GM21447 (cell line): Measurements from ENCODE around the gene USH2A.
"Not testable (repeated sequence)": the region's sequence is repeated elsewhere in the genome, so short reads cannot be mapped to it uniquely, and the experiment has no call there.

ENCODE experiments used
- ATAC-seq: cut with Tn5 transposase; IDR thresholded peaks from one replicate; pipeline ENCODE4 v1.9.1; 2021; ENCODE audit not compliant: unreplicated experiment

Gene USH2A

DNA sequence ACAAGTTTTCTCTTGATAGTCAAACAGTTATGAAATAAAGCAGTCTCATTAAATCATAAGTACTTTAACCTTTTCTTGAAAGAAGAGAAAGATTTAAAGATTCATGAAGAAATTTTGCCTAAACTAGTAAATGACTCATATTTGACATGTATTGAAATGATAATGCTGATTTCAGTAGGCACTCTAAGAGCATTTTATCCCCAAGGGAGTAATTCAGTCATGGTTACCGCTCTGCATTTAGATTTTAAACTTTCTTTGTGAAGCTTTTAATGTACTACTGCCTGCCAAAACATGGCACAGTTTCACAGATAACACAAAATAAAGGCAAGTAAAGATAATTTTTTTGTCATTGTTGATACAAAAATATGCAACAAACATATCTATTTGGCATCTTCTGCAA, 6.8 kb downstream of the USH2A start:
- ATAC-seq, result no peak

DNA sequence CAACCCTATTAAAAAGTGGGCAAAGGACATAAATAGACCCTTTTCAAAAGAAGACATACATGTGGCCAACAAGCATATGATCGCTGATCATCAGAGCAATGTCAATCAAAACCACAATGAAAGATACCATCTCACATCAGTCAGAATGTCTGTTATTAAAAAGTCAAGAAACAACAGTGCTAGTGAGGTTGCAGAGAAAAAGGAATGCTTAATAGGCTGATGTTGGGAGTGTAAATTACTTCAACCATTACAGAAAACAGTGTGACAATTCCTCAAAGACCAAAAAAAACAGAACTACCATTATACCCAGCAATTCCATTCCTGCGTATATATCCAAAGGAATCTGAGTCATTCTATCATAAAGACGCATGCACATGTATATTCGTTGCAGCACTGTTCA, 13.2 kb downstream of the USH2A start:
- no peak for ATAC-seq

GRCh38 chr1:216390956-216391355, 32.3 kb downstream of the USH2A start:
- ATAC-seq, result no peak

- ATAC-seq, result no peak
These were observed 33.5 kb downstream of the USH2A start for GRCh38 chr1:216389774-216390173.

DNA sequence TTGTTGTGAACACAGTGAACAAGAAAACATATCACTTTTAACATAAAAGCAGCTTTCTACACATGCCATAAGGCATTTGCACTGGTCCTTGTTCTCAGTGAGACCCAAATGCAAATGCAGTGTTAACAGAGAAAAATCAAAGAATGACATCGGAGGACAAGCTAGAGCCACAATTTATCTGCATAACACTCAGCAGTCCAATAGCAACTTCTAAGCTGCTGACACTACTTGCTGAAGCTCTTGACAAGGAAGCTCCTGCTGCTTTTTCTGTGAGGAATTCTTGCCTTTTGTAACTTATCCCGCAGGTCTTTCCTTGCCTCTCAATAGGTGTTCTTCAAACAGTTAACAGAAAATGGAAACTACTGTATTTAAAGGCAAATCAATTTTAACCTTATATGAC, 34.7 kb downstream of the USH2A start:
- no peak for ATAC-seq

DNA sequence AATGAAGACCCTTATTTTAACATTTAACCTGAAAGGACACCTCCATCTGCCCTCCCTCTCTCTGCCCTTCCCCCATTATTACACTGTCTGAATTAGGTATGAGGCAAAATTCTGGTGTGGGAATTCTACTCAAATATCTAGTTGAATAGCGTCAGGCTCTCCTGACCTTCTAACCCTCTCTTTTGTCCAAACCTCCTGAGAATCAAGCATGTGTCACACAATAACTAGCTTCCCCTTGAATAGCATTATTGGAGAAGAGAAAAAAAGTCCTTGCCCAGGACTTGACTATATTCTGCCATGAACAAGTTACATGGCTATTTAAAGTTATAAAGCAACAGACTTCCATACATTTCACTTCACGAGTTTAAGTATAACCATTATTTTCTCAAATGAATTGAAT, 35.5 kb downstream of the USH2A start:
- no peak for ATAC-seq

DNA sequence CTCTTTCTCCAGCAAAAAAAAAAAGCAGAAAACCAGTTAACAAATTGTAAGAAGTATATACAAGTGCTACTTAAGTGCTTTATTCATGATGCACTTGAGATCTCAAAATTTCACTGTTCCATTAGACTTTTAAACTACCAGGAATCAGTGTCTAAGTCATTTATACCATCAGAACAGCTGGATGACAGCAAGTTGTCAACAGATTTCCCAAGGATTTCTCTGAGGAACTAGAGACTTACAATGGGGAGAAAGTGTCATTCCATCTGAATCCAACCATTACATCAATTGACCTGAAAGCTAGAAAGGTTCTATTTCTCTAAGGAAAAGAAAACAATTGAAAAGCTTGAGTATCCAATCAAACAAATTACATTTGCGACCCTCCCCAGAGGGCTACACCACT, 43.8 kb downstream of the USH2A start:
- ATAC-seq, result no peak

DNA sequence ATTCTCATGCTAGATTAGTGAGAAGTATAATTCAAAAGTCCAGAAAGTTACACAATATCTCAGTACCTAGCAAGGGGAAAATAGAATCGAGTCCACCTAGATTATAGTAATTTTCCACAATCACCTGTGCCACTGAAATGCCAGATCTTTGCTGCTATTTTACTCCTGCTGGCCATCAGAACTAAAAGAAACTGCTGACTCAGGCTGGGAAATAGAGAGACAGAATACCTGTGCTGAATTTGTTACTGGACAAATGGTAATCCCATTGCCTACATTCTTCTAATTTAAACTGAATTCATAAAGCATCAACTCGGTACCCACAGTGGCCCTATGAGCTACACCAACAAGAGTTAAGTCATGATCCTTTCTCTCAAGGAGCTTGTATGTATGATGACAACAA, 55.0 kb downstream of the USH2A start:
- no peak for ATAC-seq

DNA sequence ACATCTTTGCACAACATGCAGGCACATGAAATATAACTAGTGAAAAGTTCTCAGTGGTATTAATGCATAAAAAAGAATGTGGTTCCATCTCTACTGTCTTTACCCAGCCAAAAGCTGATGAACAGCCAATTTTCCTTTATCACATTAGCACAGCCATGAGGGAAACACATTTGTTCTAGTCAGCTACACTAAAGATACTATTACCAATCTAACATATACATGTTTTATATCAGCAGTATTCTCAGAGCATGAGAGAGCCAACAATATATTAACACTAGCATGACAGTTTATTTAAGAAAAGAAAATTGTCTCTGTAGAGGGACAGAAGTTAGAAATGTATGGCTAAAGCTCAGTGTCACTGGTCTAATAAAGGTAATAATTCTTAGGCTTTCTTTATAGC, 56.3 kb downstream of the USH2A start:
- ATAC-seq, result no peak

- ATAC-seq, result no peak
These were observed 66.3 kb downstream of the USH2A start for GRCh38 chr1:216356945-216357344.

GRCh38 chr1:216350186-216350585, 73.1 kb downstream of the USH2A start:
- no peak for ATAC-seq

DNA sequence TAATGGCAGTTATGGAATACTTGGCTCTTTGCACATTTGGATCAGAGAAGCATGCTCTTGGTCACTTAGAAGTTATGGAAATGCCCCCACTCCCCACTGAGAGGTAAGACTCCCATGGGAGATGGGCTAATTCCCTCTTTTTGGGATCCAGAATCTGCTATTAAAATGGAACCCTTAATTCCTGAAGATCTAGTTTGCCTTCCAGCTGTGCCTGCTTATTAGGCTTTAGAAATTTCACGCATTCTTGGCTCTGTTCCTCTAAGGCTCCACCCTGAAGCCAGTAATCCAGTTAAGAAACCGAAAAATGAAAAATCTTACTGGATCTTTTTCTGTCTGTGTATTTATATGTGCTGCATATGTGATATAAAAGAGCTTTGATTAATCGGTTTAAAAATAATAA, 76.7 kb downstream of the USH2A start:
- ATAC-seq, result no peak

DNA sequence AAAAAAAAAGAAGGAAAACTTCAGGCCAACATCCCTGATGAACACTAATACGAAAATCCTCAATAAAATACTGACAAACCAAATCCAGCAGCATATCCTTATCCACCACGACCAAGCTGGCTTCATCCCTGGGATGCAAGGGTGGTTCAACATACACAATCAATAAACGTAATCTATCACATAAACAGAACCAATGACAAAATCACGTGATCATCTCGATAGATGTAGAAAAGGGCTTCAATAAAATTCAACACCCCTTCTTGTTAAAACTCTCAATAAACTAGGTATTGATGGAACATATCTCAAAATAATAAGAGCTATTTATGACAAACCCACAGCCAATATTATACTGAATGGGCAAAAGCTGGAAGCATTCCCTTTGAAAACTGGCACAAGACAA, 82.7 kb downstream of the USH2A start:
- ATAC-seq, result not testable (repeated sequence)

- ATAC-seq, result no peak
These were observed 90.8 kb downstream of the USH2A start for GRCh38 chr1:216332462-216332861.

- no peak for ATAC-seq
These were observed 91.2 kb downstream of the USH2A start for GRCh38 chr1:216332003-216332402.

GRCh38 chr1:216331211-216331610, 92.0 kb downstream of the USH2A start:
- no peak for ATAC-seq

DNA sequence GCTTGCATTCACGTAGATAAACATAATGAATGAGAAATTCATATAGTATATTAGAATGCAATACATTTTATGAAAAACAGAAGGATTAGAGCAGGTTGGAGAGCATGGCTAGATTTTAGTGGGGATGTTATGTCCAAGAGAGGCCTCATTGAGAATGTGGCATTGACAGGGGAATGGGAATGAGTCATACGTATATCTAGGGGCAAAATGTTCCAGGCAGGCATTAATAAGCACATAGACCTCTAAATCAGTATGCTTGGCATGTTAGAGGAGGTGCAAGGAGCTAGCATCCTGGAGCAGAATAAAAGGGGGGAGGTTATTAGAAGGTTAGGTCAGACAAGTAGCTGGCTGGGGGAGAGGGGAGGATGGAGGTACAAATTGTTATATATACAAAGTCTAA, 93.0 kb downstream of the USH2A start:
- no peak for ATAC-seq

DNA sequence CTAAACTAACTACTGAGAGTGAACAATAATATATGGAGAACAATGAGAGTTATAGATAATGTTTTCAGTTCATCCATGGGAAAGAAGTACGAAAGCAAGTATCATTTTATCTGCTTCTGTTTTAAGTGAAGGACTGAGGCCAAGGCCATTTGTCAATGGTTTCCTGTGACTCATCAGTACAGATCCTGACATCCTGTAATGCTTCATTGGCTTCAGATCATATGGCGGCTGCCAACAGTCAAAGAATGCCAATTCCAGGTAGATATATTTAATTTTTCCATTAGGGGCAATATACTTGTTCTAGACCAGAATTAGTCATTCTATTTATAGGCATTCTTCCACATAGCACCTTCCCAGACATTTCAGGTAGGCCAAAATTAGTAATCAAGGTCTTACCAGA, 97.3 kb downstream of the USH2A start:
- ATAC-seq, result no peak

GRCh38 chr1:216325336-216325735, 97.9 kb downstream of the USH2A start:
- no peak for ATAC-seq

DNA sequence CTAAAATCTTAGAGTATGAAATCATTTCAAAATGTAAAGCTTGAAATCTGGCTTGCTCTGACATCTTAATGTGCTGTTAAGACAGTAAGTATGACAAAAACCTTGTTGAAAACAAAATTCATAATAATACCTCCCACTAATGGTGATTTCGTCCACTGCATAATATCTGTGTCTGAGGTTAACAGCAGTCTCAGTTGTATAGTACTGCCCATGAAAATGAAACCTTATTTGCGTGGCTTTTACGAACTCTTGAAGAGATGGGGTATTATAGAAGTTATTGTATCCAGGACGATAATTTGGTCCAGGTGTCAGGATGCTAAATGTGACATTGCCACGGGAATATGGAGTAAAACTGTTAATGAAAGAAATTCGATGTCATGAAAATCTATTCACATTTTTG, 99.9 kb downstream of the USH2A start:
- ATAC-seq, result no peak

DNA sequence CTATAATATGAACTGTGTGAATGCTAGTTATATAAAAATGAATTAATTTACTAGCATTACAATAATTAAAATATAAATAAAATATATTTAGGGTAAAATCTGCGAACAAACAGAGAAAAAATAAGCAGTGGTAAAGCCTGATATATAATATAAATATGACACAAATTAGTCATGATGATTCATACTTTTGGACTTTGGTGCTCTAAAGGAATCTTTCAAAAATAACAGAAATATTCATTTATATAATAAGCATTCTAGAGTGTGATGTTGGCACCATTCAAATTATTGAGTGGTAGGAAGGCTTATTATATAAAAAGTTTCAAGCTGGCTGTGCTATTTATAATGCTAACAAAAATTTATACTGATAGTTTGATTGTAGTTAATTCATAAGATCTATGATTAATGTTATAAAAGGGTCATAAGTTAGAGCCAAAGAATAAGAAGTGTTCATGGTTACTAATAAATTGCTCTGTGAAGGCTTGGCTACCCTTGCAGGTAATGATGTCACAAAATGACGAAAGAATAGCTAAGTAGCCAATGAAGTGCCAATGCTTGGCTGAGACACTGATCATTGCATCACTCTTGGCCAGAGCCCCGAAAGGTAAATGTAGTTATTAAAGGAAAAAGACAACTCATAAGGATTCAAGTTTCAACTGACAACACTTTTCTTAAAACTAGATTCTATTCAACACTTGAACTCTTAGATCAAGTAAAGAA, 108.7 kb downstream of the USH2A start:
- no peak for ATAC-seq

DNA sequence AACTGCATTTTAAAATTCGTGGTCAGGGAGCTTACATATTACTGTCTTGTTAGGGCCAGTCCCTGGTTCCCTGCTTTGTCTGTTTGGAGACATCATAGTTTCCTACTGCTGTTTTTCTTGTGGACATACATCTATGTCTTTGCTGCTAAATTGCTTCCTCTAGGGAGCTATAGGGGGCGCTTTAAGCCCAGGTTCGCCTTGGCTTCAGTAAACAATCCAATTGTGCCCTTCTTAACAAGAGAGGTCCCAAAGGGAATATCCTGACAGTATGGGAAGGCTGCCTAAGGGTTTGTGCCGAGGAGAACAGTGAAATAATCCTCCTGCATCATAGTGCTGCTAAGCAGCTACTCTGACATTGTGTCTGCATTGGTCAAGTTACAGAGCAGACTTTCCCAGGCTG, 112.5 kb downstream of the USH2A start:
- ATAC-seq, result peak; percentile 72

DNA sequence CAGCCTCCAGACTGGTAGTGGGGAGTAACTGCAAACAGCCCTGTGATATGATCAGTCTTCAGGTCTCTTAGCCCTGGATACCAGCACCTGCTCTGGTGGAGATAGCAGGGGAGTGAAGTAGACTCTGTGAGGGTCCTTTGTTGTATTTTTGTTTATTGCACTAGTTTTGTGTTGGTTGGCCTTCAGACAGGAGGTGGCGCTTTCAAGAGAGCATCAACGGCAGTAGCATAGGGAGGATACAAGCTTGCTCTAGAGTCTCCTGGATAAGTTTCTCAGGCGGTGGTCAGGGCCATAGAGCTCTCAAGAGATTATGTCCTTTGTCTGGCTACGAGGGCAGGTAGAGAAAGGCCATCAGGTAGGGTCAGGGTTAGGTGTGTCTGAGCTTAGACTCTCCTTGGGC, 116.4 kb downstream of the USH2A start:
- ATAC-seq, result no peak
